Tibial nerve (tissue), 4 donors: ENCODE measurements around the gene PTPN22. TPM values are rescaled to one million over a fixed set of nuclear protein-coding genes. Genes with fewer than 3 reads are reported as not detected.

Source experiments
- DNase-seq, 2 donors: peaks; one replicate each; pipeline ENCODE4 v3.0.0-alpha.2; 2019; ENCODE audit warnings: low spot score in 2 of 2
- H3K27ac ChIP-seq, 4 donors: fragments of 200-600 bp; sonication (generic) in 3 of 4; one replicate each; pipeline ENCODE4 v1.5.1; 2017 to 2019; ENCODE audit warnings: mild to moderate bottlenecking in 1 of 4
- H3K27me3 ChIP-seq, 2 donors: fragments of 200-600 bp; sonication (generic) in 1 of 2; one replicate each; pipeline versions ENCODE4 v1.5.1 to v1.6.0; 2017 to 2019
- H3K36me3 ChIP-seq, 3 donors: fragments of 200-600 bp; sonication (generic); one replicate each; pipeline ENCODE4 v1.5.1; 2018 to 2019
- H3K4me1 ChIP-seq, 4 donors: fragments of 200-600 bp; sonication (generic) in 3 of 4; one replicate each; pipeline ENCODE4 v1.5.1; 2017 to 2019
- H3K4me3 ChIP-seq, 4 donors: fragments of 200-600 bp; sonication (generic) in 3 of 4; one replicate each; pipeline ENCODE4 v1.5.1; 2017 to 2019; ENCODE audit warnings: mild to moderate bottlenecking in 1 of 4, moderate library complexity in 1 of 4
- H3K9me3 ChIP-seq, 4 donors: fragments of 200-600 bp; sonication (generic) in 3 of 4; one replicate each; pipeline ENCODE4 v1.5.1; 2017 to 2019
- EP300 ChIP-seq, 2 donors: sonication (generic); formaldehyde crosslinking; IDR thresholded peaks; one replicate each; pipeline ENCODE4 v1.6.1; 2017; ENCODE audit warnings: antibody characterized with exemption in 2 of 2, mild to moderate bottlenecking in 1 of 2
- POLR2A ChIP-seq, 2 donors: fragments of 450-650 bp; IDR thresholded peaks; one replicate each; pipeline ENCODE4 v1.6.1; 2017; ENCODE audit warnings: antibody characterized with exemption in 2 of 2, mild to moderate bottlenecking in 2 of 2, moderate library complexity in 2 of 2
- WGBS, 2 donors: methylation state at CpG; one replicate each; pipeline ENCODE4 v1.1.5; 2018; 5-methylcytosine and 5-hydroxymethylcytosine counted together
- total RNA-seq, 4 donors: library from RNA; depleted of rRNA; stranded (reverse); fragments of >200 nt; gene quantifications; one replicate each; pipeline ENCODE4 v1.1.0, GENCODE V29; 2016
- TF ChIP-seq, protein P1 (sequence below), 5 experiments: fragments of 200-600 bp in 3 of 5; fragments of 450-650 bp in 2 of 5; sonication (generic) in 3 of 5; IDR thresholded peaks; one replicate each; pipeline ENCODE4 v1.5.1; 2016 to 2019; ENCODE audit warnings: antibody characterized with exemption in 5 of 5, mild to moderate bottlenecking in 3 of 5, moderate library complexity in 2 of 5

Gene PTPN22
- total RNA-seq, 4 donors from 2014 or later, result 2.3 to 4.9 (median 3.5) TPM

GRCh38 chr1:113895961-113896360 lies 24.4 kb upstream of the PTPN22 start:
- no peak overlapping the region for H3K27ac ChIP-seq
- H3K9me3 ChIP-seq, result no peaks in the 10 kb centered on the region
- H3K4me3 ChIP-seq, result no peak overlapping the region
- no peak for TF ChIP-seq EP300 (IDR thresholded peaks at IDR 0.05)
- TF ChIP-seq, protein P1, sequence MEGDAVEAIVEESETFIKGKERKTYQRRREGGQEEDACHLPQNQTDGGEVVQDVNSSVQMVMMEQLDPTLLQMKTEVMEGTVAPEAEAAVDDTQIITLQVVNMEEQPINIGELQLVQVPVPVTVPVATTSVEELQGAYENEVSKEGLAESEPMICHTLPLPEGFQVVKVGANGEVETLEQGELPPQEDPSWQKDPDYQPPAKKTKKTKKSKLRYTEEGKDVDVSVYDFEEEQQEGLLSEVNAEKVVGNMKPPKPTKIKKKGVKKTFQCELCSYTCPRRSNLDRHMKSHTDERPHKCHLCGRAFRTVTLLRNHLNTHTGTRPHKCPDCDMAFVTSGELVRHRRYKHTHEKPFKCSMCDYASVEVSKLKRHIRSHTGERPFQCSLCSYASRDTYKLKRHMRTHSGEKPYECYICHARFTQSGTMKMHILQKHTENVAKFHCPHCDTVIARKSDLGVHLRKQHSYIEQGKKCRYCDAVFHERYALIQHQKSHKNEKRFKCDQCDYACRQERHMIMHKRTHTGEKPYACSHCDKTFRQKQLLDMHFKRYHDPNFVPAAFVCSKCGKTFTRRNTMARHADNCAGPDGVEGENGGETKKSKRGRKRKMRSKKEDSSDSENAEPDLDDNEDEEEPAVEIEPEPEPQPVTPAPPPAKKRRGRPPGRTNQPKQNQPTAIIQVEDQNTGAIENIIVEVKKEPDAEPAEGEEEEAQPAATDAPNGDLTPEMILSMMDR (IDR thresholded peaks at IDR 0.05), result no peak
- no peak for TF ChIP-seq POLR2A (IDR thresholded peaks at IDR 0.05)
- H3K27me3 ChIP-seq, result no peaks in the 10 kb centered on the region
- H3K36me3 ChIP-seq, result peaks cover 0 to 67% (median 12%) of the 10 kb centered on the region in 3 donors
- H3K4me1 ChIP-seq, result no peaks in the 10 kb centered on the region
- no peak for DNase-seq
- WGBS, 2 donors, result 79% methylated on average over 8 of the region's 8 CpGs

- TF ChIP-seq, protein P1 (IDR thresholded peaks at IDR 0.05), result no peak
- no peak for TF ChIP-seq POLR2A (IDR thresholded peaks at IDR 0.05)
- TF ChIP-seq EP300 (IDR thresholded peaks at IDR 0.05), result no peak
- 91 to 95% methylated on average over 6 of the region's 6 CpGs for WGBS, 2 donors
- H3K4me3 ChIP-seq, result no peak overlapping the region
- H3K27ac ChIP-seq, result no peak overlapping the region
- H3K27me3 ChIP-seq, result no peaks in the 10 kb centered on the region
- H3K36me3 ChIP-seq, result peaks cover 0 to 58% (median 12%) of the 10 kb centered on the region in 3 donors
- no peaks in the 10 kb centered on the region for H3K9me3 ChIP-seq
- DNase-seq, result no peak
- H3K4me1 ChIP-seq, result no peaks in the 10 kb centered on the region
Observed at GRCh38 chr1:113895098-113895497, 23.6 kb upstream of the PTPN22 start.

GRCh38 chr1:113893267-113893666 lies 21.8 kb upstream of the PTPN22 start:
- Histone ChIP-seq H3K27ac (no peak overlapping the region), H3K4me3 (no peak overlapping the region), H3K27me3 (no peaks in the 10 kb centered on the region), H3K9me3 (no peaks in the 10 kb centered on the region), H3K36me3 (peaks cover 0 to 44% (median 12%) of the 10 kb centered on the region in 3 donors), H3K4me1 (no peaks in the 10 kb centered on the region)
- WGBS, 2 donors, result 94 to 96% methylated on average over 3 of the region's 3 CpGs
- no peak for TF ChIP-seq POLR2A (IDR thresholded peaks at IDR 0.05)
- TF ChIP-seq, protein P1 (IDR thresholded peaks at IDR 0.05), result no peak
- no peak for TF ChIP-seq EP300 (IDR thresholded peaks at IDR 0.05)
- no peak for DNase-seq

GRCh38 chr1:113891631-113892220 lies 20.2 kb upstream of the PTPN22 start:
- DNase-seq, result no peak
- Histone ChIP-seq H3K9me3 (no peaks in the 10 kb centered on the region), H3K36me3 (peaks cover 0 to 28% (median 6%) of the 10 kb centered on the region in 3 donors), H3K27me3 (no peaks in the 10 kb centered on the region), H3K27ac (no peak overlapping the region), H3K4me1 (no peaks in the 10 kb centered on the region), H3K4me3 (no peak overlapping the region)
- no peak for TF ChIP-seq POLR2A (IDR thresholded peaks at IDR 0.05)
- no peak for TF ChIP-seq EP300 (IDR thresholded peaks at IDR 0.05)
- TF ChIP-seq, protein P1 (IDR thresholded peaks at IDR 0.05), result no peak
- WGBS, 2 donors, result 90% methylated on average over 11 of the region's 11 CpGs

DNA sequence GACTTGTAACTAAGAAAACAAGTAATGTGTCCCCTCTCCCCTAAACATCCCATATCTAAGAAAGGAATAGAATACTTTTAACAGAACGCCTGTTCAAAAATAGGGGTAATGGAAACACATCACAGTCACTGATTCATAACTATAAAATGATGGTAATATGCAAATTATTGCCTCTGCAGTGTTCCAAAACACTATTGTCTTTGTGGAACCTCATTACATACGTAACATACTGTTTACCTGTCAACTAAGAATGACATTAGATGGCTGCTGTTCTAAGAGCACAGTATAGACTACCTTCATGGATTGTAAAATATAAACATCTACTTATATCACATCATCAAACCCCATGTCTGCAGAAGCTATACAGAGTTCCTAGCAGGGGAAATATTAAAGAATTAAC lies 19.3 kb upstream of the PTPN22 start:
- no peak overlapping the region for H3K4me3 ChIP-seq
- no peaks in the 10 kb centered on the region for H3K27me3 ChIP-seq
- 63 to 69% methylated on average over 2 of the region's 2 CpGs for WGBS, 2 donors
- H3K27ac ChIP-seq, result no peak overlapping the region
- H3K36me3 ChIP-seq, result peaks cover 0 to 19% (median 6%) of the 10 kb centered on the region in 3 donors
- TF ChIP-seq POLR2A (IDR thresholded peaks at IDR 0.05), result no peak
- no peak for TF ChIP-seq EP300 (IDR thresholded peaks at IDR 0.05)
- TF ChIP-seq, protein P1 (IDR thresholded peaks at IDR 0.05), result no peak
- no peak for DNase-seq
- no peaks in the 10 kb centered on the region for H3K4me1 ChIP-seq
- no peaks in the 10 kb centered on the region for H3K9me3 ChIP-seq
